ENCODE results near the gene GOLGA6L24. TPM values are rescaled to one million over a fixed set of nuclear protein-coding genes. Genes with fewer than 3 reads are reported as not detected.

GOLGA6L24 gene, protein sequence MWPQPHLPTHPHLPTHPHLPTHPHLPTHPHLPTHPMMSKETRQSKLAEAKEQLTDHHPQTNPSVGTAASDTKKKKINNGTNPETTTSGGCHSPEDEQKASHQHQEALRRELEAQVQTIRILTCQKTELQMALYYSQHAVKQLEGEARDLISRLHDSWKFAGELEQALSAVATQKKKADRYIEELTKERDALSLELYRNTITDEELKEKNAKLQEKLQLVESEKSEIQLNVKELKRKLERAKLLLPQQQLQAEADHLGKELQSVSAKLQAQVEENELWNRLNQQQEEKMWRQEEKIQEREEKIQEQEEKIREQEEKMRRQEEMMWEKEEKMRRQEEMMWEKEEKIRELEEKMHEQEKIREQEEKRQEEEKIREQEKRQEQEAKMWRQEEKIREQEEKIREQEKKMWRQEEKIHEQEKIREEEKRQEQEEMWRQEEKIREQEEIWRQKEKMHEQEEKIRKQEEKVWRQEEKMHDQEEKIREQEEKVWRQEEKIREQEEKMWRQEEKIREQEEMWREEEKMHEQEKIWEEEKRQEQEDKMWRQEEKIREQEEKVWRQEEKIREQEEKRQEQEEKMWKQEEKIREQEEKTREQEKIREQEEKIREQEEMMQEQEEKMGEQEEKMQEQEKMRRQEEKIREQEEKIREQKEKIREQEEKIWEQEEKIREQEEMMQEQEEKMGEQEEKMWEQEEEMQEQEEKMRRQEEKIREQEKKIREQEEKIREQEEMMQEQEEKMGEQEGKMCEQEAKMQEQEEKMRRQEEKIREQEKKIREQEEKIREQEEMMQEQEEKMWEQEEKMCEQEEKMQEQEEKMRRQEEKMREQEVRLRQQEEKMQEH
- not detected in 5 replicates for total RNA-seq (2022; extraction: Qiagen RNA extraction; ENCODE audit: low read depth)

DNA sequence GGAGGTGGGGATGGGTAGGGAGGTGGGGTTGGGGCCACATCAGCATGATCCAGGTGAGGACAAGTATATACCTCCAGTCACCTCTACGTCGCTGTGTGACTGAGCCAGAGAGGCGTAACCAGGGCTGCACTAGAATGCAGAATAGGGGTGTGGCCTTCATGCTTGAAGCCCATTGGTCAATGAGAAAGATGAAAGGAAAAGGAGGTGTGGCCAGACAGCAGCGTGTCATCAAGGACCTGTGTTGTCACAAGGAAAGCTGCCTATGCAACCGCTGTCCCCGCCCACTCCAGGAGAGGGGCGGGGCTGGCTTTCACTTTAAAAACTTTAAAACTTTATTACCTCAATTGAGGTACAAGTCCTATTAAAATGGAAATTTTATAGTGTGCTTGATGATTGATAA lies at the start of gene GOLGA6L24:
GOLGA6L24 (minus strand) TSS at position 101 of the 400 bp plus-strand sequence; CDS start at position 40, 61 bp downstream.

DNA sequence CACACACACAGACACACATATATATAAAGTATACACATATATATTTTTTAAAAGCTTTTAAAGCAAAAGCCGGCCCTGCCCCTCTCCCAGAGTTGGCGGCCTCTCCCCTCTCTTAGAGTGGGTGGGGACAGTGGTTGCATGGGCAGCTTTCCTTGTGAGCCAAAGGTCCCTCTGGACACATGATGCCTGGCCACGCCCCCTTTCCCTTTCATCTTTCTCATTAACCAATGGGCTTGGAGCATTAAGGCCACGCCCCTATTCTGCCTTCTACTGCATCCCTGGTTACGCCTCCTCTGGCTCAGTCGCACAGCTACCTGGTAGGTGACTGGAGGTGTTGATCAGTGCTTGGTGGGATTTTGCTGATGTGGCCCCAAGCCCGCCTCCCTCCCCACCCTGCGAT lies 20.5 kb upstream of the GOLGA6L24 start, which contains the start of gene GOLGA8F:
GOLGA8F (plus strand) TSS at position 301 of the 400 bp plus-strand sequence; CDS start at position 399, 98 bp downstream.

DNA sequence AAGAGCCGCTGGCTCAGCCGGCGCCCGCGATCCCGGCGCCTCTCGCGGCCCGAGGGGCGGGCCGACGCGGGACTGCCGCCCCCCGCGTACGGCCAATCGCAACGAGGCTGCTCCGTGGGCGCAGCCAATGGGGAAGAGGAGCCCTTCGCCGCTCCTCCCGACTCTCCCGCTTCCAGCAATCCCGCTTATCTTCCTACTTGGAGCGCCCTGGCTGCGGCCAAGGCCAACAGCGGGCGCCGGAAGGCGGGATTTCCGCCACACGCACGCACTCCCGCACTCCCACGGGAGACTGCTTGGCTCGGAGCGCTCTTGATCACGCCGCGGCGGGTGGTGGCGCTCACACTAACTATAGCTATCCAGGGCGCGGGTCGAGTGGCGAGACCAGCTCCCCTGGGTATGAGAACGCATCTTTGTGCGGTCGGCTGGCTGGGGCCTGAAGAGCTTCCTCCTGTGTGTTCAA lies 35.7 kb downstream of the GOLGA6L24 start, which contains the start of gene HERC2:
HERC2 (minus strand) TSS at position 51 of the 460 bp plus-strand sequence. CDS start 746 bp downstream, outside the sequence.

Other genes starting within 250 kb of the GOLGA6L24 start
- gene HERC2, start 35.9 kb downstream of the GOLGA6L24 start, total RNA-seq (2022; extraction: Qiagen RNA extraction; ENCODE audit: low read depth) = 32.2 to 51.0 TPM (median 49.2 TPM) in 5 replicates
- gene GOLGA8F, start 20.6 kb upstream of the GOLGA6L24 start, total RNA-seq (2022; extraction: Qiagen RNA extraction; ENCODE audit: low read depth) = not detected in 5 replicates
- gene GOLGA8G, start 174.9 kb upstream of the GOLGA6L24 start, total RNA-seq (2022; extraction: Qiagen RNA extraction; ENCODE audit: low read depth) = not detected in 5 replicates
- not detected in 5 replicates for gene GOLGA6L25, start 195.5 kb upstream of the GOLGA6L24 start, total RNA-seq (2022; extraction: Qiagen RNA extraction; ENCODE audit: low read depth)

Data from A549 treated with ZK216348 at 1 μM for 4 hours (cell line).